Colonic mucosa (tissue), 4 donors: ENCODE measurements around the gene CCDC51. TPM values are rescaled to one million over a fixed set of nuclear protein-coding genes. Genes with fewer than 3 reads are reported as not detected.
A peak's percentile ranks its signal among the peaks of the same experiment; 100 is the strongest.

Experiments used
- DNase-seq: peaks from one replicate; pipeline ENCODE4 v3.0.0-alpha.2; 2020
- H3K27ac ChIP-seq: fragments of 200-600 bp; one replicate; pipeline ENCODE4 v1.8.0; 2021
- H3K27me3 ChIP-seq: fragments of 200-600 bp; one replicate; pipeline ENCODE4 v1.8.0; 2021
- H3K36me3 ChIP-seq: fragments of 200-600 bp; one replicate; pipeline ENCODE4 v1.8.0; 2021
- H3K4me1 ChIP-seq: fragments of 200-600 bp; one replicate; pipeline ENCODE4 v1.8.0; 2021; ENCODE audit warnings: mild to moderate bottlenecking
- H3K4me3 ChIP-seq: fragments of 200-600 bp; one replicate; pipeline ENCODE4 v1.8.0; 2021
- H3K9ac ChIP-seq, 2 donors: one replicate each; pipeline ENCODE4 v1.7.0; 2013; ENCODE audit warnings: control low read depth in 2 of 2, low read depth in 2 of 2, low read length in 2 of 2
- H3K9me3 ChIP-seq: fragments of 200-600 bp; one replicate; pipeline ENCODE4 v1.8.0; 2021
- CTCF ChIP-seq: fragments of 200-600 bp; IDR thresholded peaks from one replicate; pipeline ENCODE4 v1.8.0; 2022; ENCODE audit warnings: antibody characterized with exemption, mild to moderate bottlenecking
- intact Hi-C: fragments of 100-400 bp; cut with DNase I; formaldehyde crosslinking; loops from one replicate; pipeline ENCODE4 v1.14.1; 2022
- total RNA-seq, 2 donors: library from RNA; stranded (reverse); fragmentation: NEBNext Ultra II Directional in 1 of 2; extraction: Animal tissue kit (Norgen Biotek cat#: 25700) in 1 of 2; gene quantifications; one replicate each; pipeline ENCODE4 v1.2.1, GENCODE V29; 2021
- donor health status: healthy.
- donor health status: DM: no; HTN: no; CAD: no.
- donor health status: DM: no; HTN: no; CAD: no.

The CCDC51 gene
- total RNA-seq, 2 donors from 2014 or later: 11.8 to 21.5 TPM

GRCh38 chr3:48413086-48413485 is 26.8 kb downstream of the CCDC51 start:
- Histone ChIP-seq H3K9ac (no peak overlapping the region), H3K27ac (no peak overlapping the region), H3K4me1 (no peaks in the 10 kb centered on the region), H3K4me3 (no peak overlapping the region), H3K36me3 (peaks cover 14% of the 10 kb centered on the region), H3K27me3 (no peaks in the 10 kb centered on the region), H3K9me3 (no peaks in the 10 kb centered on the region)
- DNase-seq: no peak
- TF ChIP-seq CTCF: no peak
- intact Hi-C loops: no loop called here

DNA sequence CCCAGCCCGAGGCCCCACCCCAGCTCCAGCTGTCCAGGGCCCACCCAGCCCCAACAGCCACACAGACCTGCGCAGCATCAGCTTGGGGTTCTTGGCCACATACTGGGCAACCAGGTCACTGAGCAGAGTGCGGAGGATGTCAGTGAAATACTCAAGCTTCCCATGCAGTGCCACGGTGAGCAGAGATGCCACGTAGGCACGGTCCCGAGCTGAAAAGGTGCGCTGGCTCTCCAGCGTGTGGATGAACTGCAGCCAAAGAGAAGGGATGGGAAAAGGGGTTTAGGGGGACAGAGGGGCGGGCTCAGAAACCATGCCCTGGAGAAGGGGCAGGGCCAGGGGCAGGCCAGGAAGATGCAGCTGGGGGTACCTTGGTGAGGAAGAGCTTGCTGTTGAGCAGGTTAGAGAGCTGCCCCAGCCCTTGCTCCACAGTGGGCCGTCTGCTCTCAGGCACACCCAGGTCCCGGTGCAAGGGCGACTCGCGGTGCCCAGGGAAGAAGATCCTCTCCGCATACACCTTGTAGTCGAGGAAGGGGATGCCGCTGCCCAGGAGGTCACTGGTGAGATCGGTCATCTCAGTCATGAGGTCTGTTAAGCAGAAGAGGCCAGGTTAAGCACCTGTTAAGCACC is 27.4 kb downstream of the CCDC51 start:
- intact Hi-C loops: no loop called here

GRCh38 chr3:48411606-48412374 is 28.1 kb downstream of the CCDC51 start:
- Histone ChIP-seq H3K9ac (no peak overlapping the region), H3K4me1 (no peaks in the 10 kb centered on the region), H3K4me3 (no peak overlapping the region), H3K27ac (no peak overlapping the region), H3K36me3 (peaks cover 14% of the 10 kb centered on the region), H3K27me3 (no peaks in the 10 kb centered on the region), H3K9me3 (no peaks in the 10 kb centered on the region)
- intact Hi-C loops: no loop called here
- TF ChIP-seq CTCF: no peak
- DNase-seq: no peak

More for the DNA sequence above, 27.4 kb downstream of the CCDC51 start:
- no peak overlapping the region for H3K9ac ChIP-seq
- H3K4me1 ChIP-seq: no peaks in the 10 kb centered on the region
- H3K4me3 ChIP-seq: no peak overlapping the region
- no peak for DNase-seq
- H3K27ac ChIP-seq: no peak overlapping the region
- no peaks in the 10 kb centered on the region for H3K9me3 ChIP-seq
- TF ChIP-seq CTCF: no peak
- H3K27me3 ChIP-seq: no peaks in the 10 kb centered on the region
- peaks cover 14% of the 10 kb centered on the region for H3K36me3 ChIP-seq

GRCh38 chr3:48411041-48411588 is 28.8 kb downstream of the CCDC51 start:
- intact Hi-C loops: no loop called here
- Histone ChIP-seq H3K9ac (no peak overlapping the region), H3K27me3 (no peaks in the 10 kb centered on the region), H3K4me3 (no peak overlapping the region), H3K9me3 (no peaks in the 10 kb centered on the region), H3K27ac (no peak overlapping the region), H3K36me3 (peaks cover 14% of the 10 kb centered on the region), H3K4me1 (no peaks in the 10 kb centered on the region)
- no peak for TF ChIP-seq CTCF
- no peak for DNase-seq

DNA sequence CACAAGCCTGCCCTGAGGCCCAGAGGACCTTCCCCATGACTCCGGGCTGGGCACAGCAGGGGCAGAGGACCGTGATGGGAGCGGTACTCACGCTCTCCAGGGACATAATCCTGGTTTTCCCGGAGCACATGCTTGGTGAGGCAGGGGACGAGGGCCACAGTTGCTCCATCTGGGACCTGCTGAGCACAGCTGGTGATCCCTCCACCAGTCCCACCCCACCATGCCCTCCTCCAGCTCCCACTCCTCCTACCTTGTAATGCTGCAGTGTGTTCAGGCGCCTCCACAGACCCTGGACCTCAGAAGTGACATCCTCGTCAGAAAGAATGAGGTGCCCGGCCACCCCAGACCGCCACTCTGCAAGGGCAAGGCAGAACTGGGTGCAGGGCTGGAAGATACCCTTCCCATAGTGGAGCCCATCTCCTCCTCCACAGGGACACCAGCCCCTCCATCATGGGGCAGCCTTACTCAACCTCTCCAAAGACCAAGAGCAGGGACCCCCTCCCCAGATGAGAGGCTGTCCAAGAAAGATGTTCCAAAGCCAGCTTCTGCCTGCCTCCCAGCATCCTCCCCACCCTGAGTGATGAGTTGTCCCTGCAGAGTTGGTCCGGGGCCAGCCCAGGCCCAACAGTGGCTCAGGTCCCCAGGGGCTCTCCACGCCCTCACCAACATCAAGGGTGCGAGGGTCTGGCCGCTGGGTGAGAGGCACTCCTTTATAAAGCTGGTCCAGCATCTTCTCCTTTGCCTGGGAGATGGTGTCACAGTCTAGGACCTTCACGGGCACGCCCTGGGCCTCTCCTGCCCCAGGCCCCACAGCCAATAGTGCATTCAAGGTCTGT is 29.5 kb downstream of the CCDC51 start:
- Histone ChIP-seq H3K27me3 (no peaks in the 10 kb centered on the region), H3K4me3 (no peak overlapping the region), H3K27ac (no peak overlapping the region), H3K9ac (no peak overlapping the region), H3K36me3 (peaks cover 14% of the 10 kb centered on the region), H3K9me3 (no peaks in the 10 kb centered on the region), H3K4me1 (no peaks in the 10 kb centered on the region)
- DNase-seq: peak; percentile 14
- intact Hi-C loops: no loop called here
- no peak for TF ChIP-seq CTCF
